GM12878 (cell line): ENCODE data around the gene PLAAT5. TPM values are rescaled to one million over a fixed set of nuclear protein-coding genes. Genes with fewer than 3 reads are reported as not detected.
A peak's percentile ranks its signal among the peaks of the same experiment; 100 is the strongest.

ENCODE experiments used
- ATF2 ChIP-seq: IDR thresholded peaks from 2 replicates; pipeline ENCODE4 v1.6.1; 2012; ENCODE audit warnings: low read length, inconsistent platforms
- ATF3 ChIP-seq: IDR thresholded peaks from 2 replicates; pipeline ENCODE4 v1.6.1; 2011; ENCODE audit warnings: low read depth, mild to moderate bottlenecking, low read length, moderate library complexity, borderline replicate concordance; ENCODE audit errors: extremely low read depth
- ATF7 ChIP-seq: fragments of 450-650 bp; IDR thresholded peaks from 2 replicates; pipeline ENCODE4 v1.6.1; 2016; ENCODE audit warnings: low read depth, mild to moderate bottlenecking
- BACH1 ChIP-seq: fragments of 450-650 bp; IDR thresholded peaks from 2 replicates; pipeline ENCODE4 v1.6.1; 2017; ENCODE audit warnings: mild to moderate bottlenecking, borderline replicate concordance
- BMI1 ChIP-seq: fragments of 450-650 bp; IDR thresholded peaks from 2 replicates; pipeline ENCODE4 v1.6.1; 2016; ENCODE audit warnings: mild to moderate bottlenecking, moderate library complexity, borderline replicate concordance
- CREB1 ChIP-seq: IDR thresholded peaks from 2 replicates; pipeline ENCODE4 v1.6.1; 2012; ENCODE audit warnings: low read depth, mild to moderate bottlenecking, inconsistent platforms
- E4F1 ChIP-seq: fragments of 450-650 bp; IDR thresholded peaks from 2 replicates; pipeline ENCODE4 v1.6.1; 2018; ENCODE audit warnings: borderline replicate concordance, mild to moderate bottlenecking; ENCODE audit not compliant: partially characterized antibody
- EZH2 ChIP-seq: IDR thresholded peaks from 2 replicates; pipeline ENCODE4 v1.6.1; 2012; ENCODE audit warnings: low read depth, mild to moderate bottlenecking, control low read depth, inconsistent platforms, low read length, borderline replicate concordance; ENCODE audit not compliant: control insufficient read depth
- FOXK2 ChIP-seq: fragments of 450-650 bp; IDR thresholded peaks from 2 replicates; pipeline ENCODE4 v1.6.1; 2017; ENCODE audit warnings: mild to moderate bottlenecking, moderate library complexity
- IKZF2 ChIP-seq, 2 experiments: fragments of 450-650 bp; IDR thresholded peaks; 2 replicates each; pipeline ENCODE4 v1.6.1; 2017; ENCODE audit warnings: mild to moderate bottlenecking in 2 of 2, moderate library complexity in 2 of 2
- IRF4 ChIP-seq: IDR thresholded peaks from 2 replicates; pipeline ENCODE4 v1.6.1; 2011; ENCODE audit warnings: low read depth, low read length
- POLR2AphosphoS2 ChIP-seq: IDR thresholded peaks from 2 replicates; pipeline ENCODE4 v1.6.1; 2011; ENCODE audit warnings: low read depth, mild to moderate bottlenecking, low read length, improper control_type of control experiment, moderate library complexity
- SMAD5 ChIP-seq: IDR thresholded peaks from 2 replicates; pipeline ENCODE4 v1.6.1; 2016; ENCODE audit warnings: antibody characterized with exemption, low read depth
- SP1 ChIP-seq: IDR thresholded peaks from one replicate; pipeline ENCODE4 v1.6.1; 2011; ENCODE audit warnings: low read depth, low read length
- SUPT20H ChIP-seq: IDR thresholded peaks from 2 replicates; pipeline ENCODE4 v1.6.1; 2011; ENCODE audit warnings: low read depth, mild to moderate bottlenecking, low read length, moderate library complexity, borderline replicate concordance; ENCODE audit not compliant: control insufficient read depth
- TBL1XR1 ChIP-seq: IDR thresholded peaks from 2 replicates; pipeline ENCODE4 v1.6.1; 2012; ENCODE audit warnings: low read depth, low read length, improper control_type of control experiment
- TCF3 ChIP-seq: IDR thresholded peaks from 2 replicates; pipeline ENCODE4 v1.6.1; 2012; ENCODE audit warnings: low read depth, mild to moderate bottlenecking, low read length, borderline replicate concordance; ENCODE audit not compliant: insufficient read depth
- ZNF207 ChIP-seq: fragments of 450-650 bp; IDR thresholded peaks from 2 replicates; pipeline ENCODE4 v1.6.1; 2014; ENCODE audit warnings: antibody characterized with exemption, mild to moderate bottlenecking, borderline replicate concordance
- ZNF24 ChIP-seq: fragments of 450-650 bp; IDR thresholded peaks from 2 replicates; pipeline ENCODE4 v1.6.1; 2017; ENCODE audit warnings: antibody characterized with exemption, mild to moderate bottlenecking
- ZNF274 ChIP-seq: IDR thresholded peaks from one replicate; pipeline ENCODE4 v1.8.0; 2011; ENCODE audit not compliant: insufficient read length, insufficient read depth
- polyA plus RNA-seq, 11 experiments: library from polyadenylated mRNA; depleted of rRNA in 4 of 11; unstranded in 6 of 11; stranded (reverse) in 5 of 11; fragments of >200 nt; fragmentation: Nextera tagmentation in 4 of 11; fragmentation: Illumina TruSeq in 1 of 11; extraction: Ambion mirVana in 4 of 11; extraction: Trizol in 1 of 11; gene quantifications; 1 replicate in 1 of 11; 2 replicates in 10 of 11; pipeline versions ENCODE4 v1.2.1 to v1.2.3, GENCODE V29; 2011 to 2016; ENCODE audit warnings: inconsistent platforms in 2 of 11, missing spikeins in 2 of 11, low read depth in 1 of 11
- total RNA-seq, 4 experiments: library from RNA; depleted of rRNA in 3 of 4; stranded (reverse); fragments of >200 nt in 3 of 4; fragmentation: Illumina TruSeq in 1 of 4; extraction: Trizol in 1 of 4; gene quantifications; 2 replicates each; pipeline versions ENCODE4 v1.2.1 to v1.2.3, GENCODE V29; 2013 to 2021
- TF ChIP-seq, protein P1 (sequence below): fragments of 450-650 bp; IDR thresholded peaks from 2 replicates; pipeline ENCODE4 v1.6.1; 2017; ENCODE audit warnings: mild to moderate bottlenecking, moderate library complexity
- TF ChIP-seq, protein P2 (sequence below): IDR thresholded peaks from 2 replicates; pipeline ENCODE4 v1.6.1; 2011; ENCODE audit warnings: borderline replicate concordance, low read depth, mild to moderate bottlenecking, moderate library complexity, mixed read lengths, low read length; ENCODE audit not compliant: insufficient read depth; ENCODE audit errors: extremely low read length

Gene PLAAT5
- total and polyA plus RNA-seq, 10 of the 15 experiments (the other 5 are each of a cell fraction or from before 2014, with no cell fraction given): not detected

DNA sequence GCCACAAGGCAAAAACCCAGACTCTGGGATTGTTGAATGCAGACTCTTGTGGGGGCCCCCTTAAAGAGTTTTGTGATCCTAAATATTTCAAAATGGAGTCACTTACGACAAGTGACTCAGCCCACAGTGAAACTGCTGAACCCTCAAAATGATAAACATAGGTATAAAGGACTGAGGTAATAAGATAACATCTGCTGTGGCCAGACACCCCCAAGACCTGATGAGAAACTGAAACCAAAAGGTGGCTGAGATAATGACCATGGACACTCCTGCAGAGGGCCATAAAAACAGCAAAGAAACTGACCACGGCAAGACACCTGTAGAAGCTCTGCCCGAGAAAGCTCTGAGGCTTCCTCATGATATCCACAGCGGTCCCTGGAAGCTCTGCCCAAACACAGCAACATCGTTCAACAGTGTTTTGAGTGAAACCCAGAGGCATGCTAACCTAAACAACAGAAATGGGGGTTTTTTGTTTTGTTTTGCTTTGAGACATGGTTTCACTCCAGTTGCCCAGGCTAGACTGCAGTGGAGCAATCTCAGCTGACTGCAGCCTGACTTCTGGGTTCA, 44.0 kb upstream of the PLAAT5 start (continued):
- TF ChIP-seq SUPT20H: no peak
- TF ChIP-seq E4F1: no peak
- no peak for TF ChIP-seq EZH2
- no peak for TF ChIP-seq SMAD5
- no peak for TF ChIP-seq BMI1
- no peak for TF ChIP-seq TCF3
- no peak for TF ChIP-seq TBL1XR1
- TF ChIP-seq IKZF2 (IDR thresholded peaks at IDR 0.05): peak; percentile 25 to 50; a peak in 1 of 4 replicates
- TF ChIP-seq ZNF24: no peak
- no peak for TF ChIP-seq CREB1
- TF ChIP-seq, protein P1, sequence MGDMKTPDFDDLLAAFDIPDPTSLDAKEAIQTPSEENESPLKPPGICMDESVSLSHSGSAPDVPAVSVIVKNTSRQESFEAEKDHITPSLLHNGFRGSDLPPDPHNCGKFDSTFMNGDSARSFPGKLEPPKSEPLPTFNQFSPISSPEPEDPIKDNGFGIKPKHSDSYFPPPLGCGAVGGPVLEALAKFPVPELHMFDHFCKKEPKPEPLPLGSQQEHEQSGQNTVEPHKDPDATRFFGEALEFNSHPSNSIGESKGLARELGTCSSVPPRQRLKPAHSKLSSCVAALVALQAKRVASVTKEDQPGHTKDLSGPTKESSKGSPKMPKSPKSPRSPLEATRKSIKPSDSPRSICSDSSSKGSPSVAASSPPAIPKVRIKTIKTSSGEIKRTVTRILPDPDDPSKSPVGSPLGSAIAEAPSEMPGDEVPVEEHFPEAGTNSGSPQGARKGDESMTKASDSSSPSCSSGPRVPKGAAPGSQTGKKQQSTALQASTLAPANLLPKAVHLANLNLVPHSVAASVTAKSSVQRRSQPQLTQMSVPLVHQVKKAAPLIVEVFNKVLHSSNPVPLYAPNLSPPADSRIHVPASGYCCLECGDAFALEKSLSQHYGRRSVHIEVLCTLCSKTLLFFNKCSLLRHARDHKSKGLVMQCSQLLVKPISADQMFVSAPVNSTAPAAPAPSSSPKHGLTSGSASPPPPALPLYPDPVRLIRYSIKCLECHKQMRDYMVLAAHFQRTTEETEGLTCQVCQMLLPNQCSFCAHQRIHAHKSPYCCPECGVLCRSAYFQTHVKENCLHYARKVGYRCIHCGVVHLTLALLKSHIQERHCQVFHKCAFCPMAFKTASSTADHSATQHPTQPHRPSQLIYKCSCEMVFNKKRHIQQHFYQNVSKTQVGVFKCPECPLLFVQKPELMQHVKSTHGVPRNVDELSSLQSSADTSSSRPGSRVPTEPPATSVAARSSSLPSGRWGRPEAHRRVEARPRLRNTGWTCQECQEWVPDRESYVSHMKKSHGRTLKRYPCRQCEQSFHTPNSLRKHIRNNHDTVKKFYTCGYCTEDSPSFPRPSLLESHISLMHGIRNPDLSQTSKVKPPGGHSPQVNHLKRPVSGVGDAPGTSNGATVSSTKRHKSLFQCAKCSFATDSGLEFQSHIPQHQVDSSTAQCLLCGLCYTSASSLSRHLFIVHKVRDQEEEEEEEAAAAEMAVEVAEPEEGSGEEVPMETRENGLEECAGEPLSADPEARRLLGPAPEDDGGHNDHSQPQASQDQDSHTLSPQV: peak; percentile 99
- TF ChIP-seq FOXK2: peak; percentile 53; the same call in 1 of the 2 replicates
- peak; percentile 82 for TF ChIP-seq ATF7
- peak; percentile 26; the same call in 1 of the 2 replicates for TF ChIP-seq IRF4
- TF ChIP-seq ATF3: no peak
- TF ChIP-seq ATF2: peak; percentile 63; the same call in 1 of the 2 replicates
- TF ChIP-seq POLR2AphosphoS2: no peak
- TF ChIP-seq BACH1: no peak
- TF ChIP-seq, protein P2, sequence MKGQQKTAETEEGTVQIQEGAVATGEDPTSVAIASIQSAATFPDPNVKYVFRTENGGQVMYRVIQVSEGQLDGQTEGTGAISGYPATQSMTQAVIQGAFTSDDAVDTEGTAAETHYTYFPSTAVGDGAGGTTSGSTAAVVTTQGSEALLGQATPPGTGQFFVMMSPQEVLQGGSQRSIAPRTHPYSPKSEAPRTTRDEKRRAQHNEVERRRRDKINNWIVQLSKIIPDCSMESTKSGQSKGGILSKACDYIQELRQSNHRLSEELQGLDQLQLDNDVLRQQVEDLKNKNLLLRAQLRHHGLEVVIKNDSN: no peak
- peak; percentile 6 for TF ChIP-seq SP1
- no peak for TF ChIP-seq ZNF274
- no peak for TF ChIP-seq ZNF207
